ENCODE data around the gene MBD3L2.

DNA sequence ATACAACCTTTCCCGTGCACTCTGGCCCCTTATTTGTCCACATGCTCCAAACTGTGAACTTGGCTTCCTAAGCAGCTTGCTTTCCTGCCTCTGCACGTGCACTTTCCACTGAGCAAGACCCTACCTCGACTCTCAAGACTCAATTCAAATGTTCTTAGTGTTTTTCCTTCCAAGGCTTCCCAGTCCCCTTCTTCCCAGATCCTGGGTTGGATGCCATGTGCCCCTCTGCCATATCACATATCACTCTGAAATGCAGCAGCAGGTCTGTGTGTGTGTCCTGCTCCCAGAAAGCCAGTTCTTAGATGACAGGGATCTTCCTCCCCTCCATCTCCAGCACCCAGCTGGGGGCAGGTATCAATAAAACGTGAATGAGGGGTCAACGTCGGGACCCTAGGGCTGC lies 23.4 kb downstream of the MBD3L2 start:
- TF ChIP-seq EZH2 (IDR thresholded peaks at IDR 0.05) (no peak), EZH2phosphoT487 (IDR thresholded peaks at IDR 0.05) (no peak)
- TF ChIP-seq, protein P1, sequence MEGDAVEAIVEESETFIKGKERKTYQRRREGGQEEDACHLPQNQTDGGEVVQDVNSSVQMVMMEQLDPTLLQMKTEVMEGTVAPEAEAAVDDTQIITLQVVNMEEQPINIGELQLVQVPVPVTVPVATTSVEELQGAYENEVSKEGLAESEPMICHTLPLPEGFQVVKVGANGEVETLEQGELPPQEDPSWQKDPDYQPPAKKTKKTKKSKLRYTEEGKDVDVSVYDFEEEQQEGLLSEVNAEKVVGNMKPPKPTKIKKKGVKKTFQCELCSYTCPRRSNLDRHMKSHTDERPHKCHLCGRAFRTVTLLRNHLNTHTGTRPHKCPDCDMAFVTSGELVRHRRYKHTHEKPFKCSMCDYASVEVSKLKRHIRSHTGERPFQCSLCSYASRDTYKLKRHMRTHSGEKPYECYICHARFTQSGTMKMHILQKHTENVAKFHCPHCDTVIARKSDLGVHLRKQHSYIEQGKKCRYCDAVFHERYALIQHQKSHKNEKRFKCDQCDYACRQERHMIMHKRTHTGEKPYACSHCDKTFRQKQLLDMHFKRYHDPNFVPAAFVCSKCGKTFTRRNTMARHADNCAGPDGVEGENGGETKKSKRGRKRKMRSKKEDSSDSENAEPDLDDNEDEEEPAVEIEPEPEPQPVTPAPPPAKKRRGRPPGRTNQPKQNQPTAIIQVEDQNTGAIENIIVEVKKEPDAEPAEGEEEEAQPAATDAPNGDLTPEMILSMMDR (IDR thresholded peaks at IDR 0.05): no peak
